MM.1S (cell line): ENCODE measurements around the gene USP49.

Source experiments
- CTCF ChIP-seq: fragments of 300-600 bp; sonication (generic); IDR thresholded peaks from 2 replicates; pipeline ENCODE4 v1.5.1; 2016; ENCODE audit warnings: antibody characterized with exemption, low read length, mixed read lengths
- EZH2 ChIP-seq: fragments of 300-600 bp; sonication (generic); optimal IDR thresholded peaks from 2 replicates; pipeline ENCODE3; 2017; ENCODE audit warnings: low read depth, mild to moderate bottlenecking, antibody characterized with exemption, low read length, mixed read lengths
- EZH2phosphoT487 ChIP-seq: fragments of 300-600 bp; sonication (generic); IDR thresholded peaks from 2 replicates; pipeline ENCODE4 v1.6.1; 2018; ENCODE audit warnings: antibody characterized with exemption, low read length

DNA sequence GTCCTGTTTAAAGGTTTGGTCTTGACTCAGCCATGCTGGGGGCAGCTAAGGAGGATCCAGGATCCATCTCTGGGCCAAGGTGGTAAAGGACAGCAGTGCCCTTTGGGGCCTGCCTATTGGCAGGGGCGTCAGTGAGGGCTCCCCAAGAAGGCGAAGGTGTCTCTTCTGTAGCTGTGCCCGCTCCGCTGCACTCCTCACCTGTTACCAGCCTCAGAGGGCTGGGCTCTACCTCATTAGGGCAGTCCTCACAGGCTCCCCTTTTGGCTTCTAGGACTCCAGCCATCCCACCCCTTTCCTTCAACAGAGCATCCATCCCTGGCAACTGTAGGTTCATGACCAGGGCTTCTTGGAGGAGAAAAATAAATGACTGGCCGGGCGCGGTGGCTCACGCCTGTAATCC lies 125.8 kb downstream of the USP49 start:
- TF ChIP-seq CTCF = no peak
- no peak for TF ChIP-seq EZH2
- TF ChIP-seq EZH2phosphoT487 = no peak
